ENCODE data around the gene PIEZO1. TPM values are rescaled to one million over a fixed set of nuclear protein-coding genes. Genes with fewer than 3 reads are reported as not detected.
A peak's percentile ranks its signal among the peaks of the same experiment; 100 is the strongest.

PIEZO1 gene
- total RNA-seq, 1 donor from 2014 or later = 238 TPM

DNA sequence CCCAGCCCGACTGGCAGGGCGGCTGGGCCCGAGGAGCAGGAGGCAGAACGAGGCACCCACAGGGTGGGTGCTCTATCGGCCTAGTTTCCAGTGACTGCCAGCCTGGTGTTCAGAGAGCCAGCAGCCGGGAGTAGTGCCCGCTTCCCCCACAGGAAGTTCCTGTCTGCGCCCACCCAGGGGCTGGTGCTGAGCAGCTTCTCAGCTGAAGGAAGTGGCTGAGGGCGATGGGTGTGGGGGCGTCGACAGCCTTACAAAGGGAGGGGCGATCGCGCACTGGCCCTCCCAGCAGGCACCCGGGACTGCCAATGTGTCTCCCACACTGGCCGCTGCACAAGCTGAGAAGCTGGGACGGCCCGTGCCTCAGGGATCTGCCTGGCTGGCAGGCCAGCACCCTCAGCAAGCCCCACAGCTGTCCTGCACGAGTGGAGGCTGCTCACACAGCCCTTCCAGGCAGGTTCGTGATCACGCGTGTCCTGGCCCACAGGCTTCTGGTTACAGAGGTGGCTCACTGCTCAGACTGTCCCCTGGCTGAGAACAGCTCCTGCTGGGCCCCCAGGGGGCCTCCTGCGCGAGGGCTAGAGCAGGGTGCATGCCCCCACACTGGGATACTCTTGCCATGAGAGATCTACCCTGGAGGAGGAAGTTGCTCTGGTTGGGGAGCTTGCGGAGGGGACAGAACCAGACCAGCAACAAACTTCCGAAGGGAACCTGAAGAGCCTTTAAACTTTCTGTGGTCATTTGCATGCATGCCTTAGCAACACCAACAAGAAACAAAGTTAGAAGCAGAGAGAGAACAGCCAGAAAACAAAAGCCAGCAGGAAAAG, 81.3 kb downstream of the PIEZO1 start:
- DNase-seq (ENCODE audit: low read depth in 2 of 2) = peak in 1 of 2 donors; percentile 45

DNA sequence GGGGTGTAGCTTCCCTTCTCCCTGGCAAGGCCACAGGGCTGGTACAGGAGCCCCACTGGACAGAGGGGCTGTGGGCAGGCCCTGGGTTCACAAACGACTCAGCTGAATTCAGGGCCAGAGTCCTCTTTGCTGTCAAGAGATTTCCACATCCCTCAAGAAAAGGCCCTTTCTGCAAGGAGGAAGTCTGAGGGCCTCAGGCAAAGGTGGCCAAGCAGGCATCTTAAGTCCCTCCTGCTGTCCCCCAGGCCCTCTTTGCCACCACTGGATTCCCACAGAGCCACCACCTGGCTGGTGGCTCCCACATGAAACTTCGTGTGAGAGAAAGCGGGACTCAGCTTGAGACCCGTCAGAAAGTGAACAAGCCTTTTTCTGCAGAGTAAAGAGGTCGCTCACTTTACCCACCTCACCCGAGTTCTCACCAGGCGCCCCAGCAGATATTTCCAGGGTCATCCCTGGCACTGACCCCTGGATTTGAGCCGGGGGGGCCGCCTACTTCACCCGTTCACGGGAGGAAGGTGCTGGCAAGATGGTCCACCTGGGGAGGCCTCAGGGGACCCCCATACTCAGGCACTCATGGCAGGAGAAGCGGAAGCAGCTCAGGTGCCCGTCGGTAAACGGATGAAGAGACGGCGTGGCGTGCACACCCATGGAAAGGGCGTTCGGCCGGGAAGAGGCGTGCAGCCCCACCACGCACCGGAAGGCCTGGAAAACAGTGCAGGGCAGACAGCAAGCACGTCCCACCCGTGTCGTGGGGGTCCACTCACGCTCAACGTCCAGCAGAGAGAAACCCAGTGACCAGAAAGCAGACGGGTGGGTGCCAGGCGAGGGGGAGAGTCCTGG, 82.4 kb downstream of the PIEZO1 start:
- no peak for DNase-seq (ENCODE audit: low read depth in 2 of 2)

DNA sequence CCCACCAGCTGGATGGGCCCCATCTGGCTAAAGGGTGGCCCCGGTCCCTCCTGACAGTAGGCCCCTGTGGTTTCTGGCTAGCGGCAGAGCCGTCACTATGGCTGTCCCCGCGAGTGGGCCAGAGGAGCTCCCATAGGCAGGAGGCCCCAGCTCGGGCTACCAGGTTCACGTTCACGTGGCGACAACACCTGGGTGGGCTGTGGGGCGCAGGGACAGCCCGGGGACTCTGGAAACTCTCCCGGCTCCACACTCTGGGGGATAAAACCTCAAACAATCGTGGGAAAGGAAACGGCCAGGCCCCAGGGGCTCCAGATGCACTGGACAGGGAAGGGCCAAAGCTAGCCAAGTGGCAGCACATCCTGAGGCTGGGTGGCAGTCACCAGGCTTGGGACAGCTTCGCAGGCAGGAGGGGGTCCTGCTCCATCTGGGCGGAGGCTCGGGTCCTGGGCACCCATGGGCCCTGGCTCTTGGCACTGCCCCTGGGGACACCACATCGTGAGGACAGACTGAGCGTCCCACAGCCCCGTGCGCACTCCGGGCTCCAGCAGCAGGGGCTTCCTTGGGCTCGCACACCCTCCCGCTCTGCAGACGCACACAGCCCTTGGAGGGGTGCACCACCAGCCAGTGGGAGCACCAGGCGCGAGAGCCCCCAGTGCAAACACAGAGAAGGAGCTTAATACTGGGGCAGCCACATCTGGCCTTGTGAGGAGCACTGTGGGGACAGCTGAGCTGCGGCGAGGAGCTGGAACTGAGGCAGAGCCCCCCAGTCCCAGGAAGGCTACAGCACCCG, 83.2 kb downstream of the PIEZO1 start:
- DNase-seq (ENCODE audit: low read depth in 2 of 2) = peak in 1 of 2 donors; percentile 39

DNA sequence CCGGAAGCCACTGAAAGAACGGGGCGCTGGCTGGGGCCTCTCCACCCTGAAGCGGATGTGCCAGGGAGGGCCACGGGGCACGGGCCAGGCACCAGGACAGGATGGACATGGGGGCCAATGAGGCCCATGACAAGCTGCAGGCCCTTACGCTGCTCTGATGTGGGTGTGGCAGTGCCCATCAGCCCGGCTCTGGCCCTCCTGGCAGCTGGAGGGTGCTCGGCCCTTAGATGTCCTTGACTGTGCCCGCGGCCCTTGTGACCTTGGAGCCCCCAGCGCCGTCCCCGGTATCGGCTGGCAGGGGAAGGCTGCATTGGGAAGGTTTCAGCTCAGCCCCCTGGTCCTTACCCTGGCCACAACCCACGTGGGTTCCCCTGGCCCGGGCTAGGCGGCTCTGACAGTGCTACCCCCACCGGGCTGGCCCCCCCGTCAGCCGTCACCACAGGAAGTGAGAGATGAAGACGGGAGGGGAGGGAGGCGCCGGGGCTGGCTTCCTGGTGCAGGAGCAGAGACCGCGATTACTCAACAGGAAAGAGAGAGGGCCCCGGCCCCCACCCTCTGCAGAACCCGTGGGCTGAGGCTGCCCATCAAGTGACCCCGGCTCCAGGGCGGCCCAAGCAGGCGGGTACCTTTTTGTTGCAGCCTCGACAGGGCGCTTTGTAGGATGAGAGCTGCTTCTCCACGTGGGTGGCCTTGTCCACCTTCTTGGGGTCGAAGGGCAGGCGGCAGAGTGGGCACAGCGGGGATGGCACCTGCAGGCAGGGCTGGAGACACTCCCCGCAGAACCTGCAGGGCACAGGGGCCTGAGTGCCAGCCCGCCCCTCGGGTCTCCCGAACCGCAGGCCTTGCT, 84.2 kb downstream of the PIEZO1 start:
- DNase-seq (ENCODE audit: low read depth in 2 of 2) = peak; percentile 87 to 97

DNA sequence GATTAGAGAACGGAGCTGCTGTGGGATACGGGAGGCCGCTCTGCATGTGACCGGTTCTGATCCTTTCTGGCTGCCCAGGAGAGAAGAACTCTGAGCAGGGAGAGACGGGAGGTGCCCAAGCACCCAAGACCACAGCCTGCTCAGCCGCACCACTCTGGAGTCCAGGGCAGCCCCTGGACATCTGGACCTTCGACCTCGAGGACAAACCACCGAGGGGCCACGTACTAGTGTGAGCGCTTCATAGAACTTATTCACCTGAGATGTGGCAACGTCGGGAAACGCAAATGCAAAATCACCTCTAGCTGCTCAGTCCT, 84.7 kb downstream of the PIEZO1 start:
- no peak for DNase-seq (ENCODE audit: low read depth in 2 of 2)

DNA sequence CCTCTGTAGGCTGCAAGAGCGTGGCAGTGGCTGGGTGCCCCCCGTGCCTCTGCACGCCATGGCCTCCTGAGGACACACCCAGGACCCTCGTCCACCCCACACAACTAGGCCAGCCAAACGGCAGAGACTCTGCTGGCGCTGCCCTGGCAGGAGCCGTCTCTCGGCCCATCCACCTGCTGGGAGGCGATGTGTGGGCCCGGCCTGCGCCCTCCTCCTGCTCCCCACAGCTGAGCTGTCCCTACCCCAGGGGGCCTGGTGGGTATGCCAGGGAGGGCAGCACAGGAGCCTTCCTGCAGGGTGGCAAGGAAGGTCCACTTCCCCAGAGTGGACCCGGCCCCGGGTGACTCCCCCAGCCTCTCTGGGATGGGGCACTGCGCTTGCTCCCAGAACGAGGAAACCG, 85.8 kb downstream of the PIEZO1 start:
- no peak for DNase-seq (ENCODE audit: low read depth in 2 of 2)

DNA sequence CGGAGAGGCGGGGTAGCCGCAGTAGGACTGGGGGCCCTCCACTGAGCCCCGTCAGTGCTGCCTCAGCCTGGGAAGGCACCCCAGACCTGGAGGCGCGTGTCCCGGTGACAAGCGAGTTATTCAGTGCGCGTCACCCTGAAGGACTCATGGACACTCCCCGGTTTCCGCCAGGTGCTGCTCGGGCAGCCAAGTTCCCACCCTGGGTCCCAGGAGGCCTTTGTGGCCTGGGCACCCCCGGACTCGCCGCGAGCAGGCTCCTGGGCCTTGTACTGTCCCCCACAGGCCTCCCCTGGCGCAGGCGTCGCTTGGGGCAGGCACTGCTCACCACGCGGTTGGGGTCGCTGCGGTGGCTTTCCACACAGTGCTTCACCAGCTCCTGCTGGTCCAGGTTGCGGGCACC, 86.4 kb downstream of the PIEZO1 start:
- no peak for DNase-seq (ENCODE audit: low read depth in 2 of 2)

DNA sequence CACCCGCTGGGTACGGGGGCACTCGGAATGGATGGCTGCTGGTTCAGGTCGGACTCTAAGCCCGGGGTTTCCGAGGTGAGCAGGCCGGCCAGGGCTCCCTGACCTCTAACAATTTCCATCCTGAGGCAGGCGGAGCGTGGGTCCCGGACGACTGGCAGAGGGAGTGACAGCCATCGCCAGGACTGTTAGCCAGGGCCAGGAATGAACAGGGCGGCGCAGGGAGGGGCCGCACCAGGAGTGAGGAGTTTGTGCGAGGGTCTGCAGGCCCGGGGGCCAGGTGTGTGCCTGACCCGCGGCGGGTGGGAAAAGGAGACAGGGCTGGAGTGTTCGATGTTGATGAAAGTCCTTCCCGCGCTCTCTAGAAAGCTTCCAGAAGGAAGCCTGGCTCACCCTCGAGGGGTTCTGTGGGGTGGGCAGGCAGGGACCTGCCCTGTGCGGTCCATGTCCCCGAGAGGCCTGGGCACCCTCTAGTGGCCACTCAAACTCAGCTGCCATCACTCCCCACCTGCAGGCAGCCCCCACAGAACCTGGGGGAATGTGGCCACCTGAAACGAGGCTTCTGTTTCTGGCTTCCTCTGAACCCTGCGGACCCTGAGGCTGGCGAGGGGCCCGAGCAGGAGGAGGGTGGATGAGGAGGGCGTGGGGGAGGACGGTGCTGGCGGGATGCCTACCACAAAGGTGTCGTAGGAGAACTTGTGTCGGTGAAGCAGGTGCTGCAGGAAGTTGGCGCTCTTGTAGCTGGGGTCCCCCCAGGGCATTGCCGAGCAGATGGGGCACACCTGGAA, 87.0 kb downstream of the PIEZO1 start:
- peak in 1 of 2 donors; percentile 33 for DNase-seq (ENCODE audit: low read depth in 2 of 2)

DNA sequence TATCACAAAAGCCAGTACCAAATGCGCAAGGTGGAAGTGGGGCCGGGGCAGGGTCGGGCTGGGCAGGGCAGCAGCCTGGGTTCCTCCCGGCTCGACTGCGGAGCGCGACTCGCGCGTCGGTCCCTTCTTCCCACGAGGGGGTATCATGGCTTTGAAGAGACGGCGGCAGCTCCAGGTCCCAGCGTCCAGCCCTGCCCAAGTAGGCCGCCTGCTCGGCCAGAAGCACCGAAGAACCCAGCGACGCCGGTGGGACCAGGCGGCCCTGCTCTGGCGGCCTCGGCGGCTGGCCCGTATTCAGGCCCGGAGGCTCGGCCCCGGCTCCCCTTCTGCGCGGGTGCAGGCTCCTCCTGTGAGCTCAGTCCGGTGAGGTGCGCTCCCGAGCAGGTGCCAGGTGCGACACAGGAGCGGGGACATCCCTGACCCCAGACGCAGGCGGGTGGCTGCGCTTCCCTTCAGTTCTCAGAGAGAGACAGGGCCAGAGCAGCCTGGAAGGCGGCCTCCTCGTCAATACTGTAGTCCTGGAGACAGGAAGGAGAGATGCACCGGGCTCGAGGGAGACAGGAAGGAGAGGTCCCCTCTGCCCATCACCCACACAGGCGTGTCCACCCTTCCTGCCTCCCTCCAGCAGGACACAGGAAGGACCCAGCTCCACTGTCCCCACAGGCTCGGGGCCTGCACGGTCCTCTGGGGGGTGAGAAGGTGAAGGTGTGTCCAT, 87.7 kb downstream of the PIEZO1 start:
- no peak for DNase-seq (ENCODE audit: low read depth in 2 of 2)

DNA sequence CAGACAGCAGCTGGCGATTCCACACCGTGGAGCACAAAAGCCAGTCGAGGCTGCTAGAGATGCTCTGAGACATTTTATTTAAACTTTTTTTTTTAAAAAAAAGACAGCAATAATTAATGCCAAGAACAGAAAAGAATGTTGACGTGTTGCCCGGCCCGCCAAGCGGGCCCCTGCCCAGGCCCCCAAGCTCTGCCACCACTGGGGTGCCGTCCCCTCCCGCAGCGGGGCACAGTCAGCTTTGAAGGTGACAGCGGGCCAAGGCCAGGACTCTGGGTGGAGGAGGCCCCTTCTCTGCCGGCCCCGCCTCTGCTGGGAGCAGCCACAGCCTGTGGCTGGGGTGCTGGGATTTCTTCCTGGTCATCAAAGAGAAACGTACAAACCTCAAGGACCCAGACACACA, 88.6 kb downstream of the PIEZO1 start:
- no peak for DNase-seq (ENCODE audit: low read depth in 2 of 2)

DNA sequence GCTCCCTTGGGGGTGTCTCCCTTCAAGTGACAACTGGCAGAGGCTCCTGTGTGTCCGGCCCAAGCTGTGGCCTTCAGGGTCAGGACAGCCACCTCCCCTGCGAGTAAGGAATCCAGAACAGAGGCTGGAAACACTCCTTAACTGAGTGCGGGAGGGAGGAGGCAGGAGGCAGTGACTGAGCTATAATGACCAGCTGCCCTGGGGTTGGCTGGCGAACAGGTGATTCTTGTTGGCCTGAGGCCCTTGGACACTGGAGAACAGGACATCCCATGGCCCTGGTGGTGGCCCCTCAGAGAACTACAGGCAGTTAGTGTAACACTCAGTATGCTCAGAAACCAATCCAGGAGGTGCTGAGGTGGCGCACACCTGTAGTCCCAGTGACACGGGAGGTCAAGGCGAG, 89.3 kb downstream of the PIEZO1 start:
- DNase-seq (ENCODE audit: low read depth in 2 of 2) = no peak

DNA sequence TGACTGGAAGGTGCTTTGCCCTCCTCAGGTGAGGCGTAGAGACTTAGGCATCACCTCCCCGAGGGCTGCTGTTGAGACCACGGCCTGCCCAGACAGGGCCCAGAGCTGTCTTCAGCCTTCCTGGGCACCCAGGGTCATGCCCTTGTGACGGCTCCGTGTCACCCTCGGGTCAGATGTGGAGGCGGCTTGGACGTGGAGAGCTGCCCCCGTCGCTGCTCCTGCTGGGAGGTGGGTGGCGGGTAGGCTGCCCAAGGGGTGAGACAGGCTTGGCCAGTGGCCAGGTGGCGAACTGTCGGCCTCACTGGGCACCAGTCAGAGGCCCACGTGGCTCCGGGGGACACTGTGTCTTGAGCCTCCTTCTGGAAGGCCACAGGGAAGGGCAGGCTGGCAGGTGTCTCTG, 89.8 kb downstream of the PIEZO1 start:
- no peak for DNase-seq (ENCODE audit: low read depth in 2 of 2)

DNA sequence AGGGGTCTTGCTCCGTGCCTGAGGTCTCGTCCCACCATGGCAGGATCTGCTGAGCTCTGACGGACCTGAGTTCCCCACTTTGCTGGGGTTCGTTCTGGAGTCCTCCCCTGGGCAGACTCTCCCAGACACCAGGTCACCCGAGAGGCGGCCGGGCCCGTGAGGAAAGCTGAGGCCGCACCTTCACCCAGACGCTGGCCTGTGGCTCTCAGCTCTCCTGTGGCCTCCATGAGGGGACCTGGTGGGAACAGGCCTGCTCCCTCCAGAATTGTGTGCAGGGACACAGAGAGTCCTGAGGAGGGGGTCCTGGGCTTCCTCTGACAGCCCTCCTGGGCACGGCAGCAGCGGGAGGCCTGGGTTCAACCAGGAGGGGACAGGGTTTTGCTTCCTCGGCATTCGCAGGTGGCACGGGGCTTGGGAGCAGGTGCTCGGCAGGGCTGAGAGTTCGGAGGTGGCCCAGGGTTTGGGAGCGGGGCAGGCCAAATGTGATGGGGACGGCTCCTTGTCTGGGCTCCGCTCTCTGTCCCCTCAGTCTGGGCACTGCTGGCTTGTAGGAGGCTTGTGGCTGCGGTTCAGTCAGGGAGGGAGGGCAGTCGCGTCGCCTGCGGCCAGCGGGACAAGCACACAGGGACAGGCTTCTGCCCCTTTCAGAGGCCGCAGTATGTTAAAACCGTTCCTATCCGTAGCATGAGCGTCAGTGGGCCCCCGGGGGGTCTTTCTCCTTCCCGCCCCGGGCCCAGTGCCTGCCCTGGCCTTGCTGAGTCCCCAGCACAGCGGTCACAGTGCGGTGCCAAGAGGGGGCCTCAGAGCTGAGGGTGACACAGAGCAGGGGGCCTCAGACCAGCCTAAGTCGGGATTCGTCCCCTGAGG, 90.6 kb downstream of the PIEZO1 start:
- no peak for DNase-seq (ENCODE audit: low read depth in 2 of 2)

DNA sequence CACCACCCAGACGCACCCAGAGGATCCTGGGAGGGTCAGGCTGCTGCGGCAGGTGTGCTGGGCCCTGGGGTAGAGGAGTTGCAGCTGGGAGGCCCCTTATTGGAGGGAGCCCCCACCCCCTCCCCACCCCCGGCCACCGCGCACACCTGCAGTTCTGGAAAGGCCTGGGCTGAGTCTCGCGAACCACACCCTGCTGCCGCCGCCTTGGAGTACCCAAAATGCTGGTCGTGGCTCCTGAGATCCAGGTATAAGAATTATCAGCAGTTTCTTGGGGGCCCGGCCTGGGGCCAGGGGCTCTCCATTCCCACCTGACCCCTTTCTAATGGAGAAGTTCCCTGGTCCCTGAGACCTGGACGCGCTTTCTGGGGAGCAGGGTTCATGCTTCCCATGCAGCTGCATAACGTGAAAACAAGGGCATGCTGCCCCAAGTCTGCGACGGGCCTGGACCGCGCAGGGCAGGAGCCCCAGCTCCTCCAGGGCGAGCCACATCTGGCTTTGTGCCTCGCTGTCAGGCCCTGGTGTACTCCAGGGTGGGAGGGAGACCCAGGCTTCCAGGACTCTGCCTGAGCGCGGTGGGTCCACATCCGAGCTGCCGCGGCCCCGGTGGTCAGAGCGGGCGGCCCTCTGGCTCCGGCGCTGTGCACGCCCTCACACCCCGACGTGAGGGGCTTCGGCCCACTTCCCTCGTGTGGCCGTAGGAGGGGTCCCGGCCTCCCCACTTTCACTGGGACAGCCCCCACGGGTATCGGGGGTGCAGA, 91.4 kb downstream of the PIEZO1 start:
- DNase-seq (ENCODE audit: low read depth in 2 of 2) = no peak

DNA sequence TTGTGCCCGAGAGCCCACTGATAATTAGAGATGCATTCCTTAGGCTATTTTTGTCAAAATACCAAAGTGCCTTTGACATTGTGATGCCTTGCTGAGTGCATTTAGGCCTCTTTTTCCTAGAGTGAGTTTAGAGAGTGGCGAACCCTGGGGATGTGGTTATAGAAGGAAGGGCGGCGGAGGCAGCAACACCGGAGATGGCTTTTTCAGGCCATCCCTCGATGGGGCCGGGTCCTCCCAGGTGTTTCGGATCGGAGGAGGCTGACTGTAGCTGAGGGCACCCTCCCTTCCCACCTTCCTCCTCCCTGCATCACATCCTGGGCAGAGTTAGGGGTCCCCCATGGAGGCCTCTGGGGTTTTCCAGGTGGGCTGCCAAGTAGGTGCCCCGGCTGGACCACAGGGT, 92.2 kb downstream of the PIEZO1 start:
- DNase-seq (ENCODE audit: low read depth in 2 of 2) = no peak

DNA sequence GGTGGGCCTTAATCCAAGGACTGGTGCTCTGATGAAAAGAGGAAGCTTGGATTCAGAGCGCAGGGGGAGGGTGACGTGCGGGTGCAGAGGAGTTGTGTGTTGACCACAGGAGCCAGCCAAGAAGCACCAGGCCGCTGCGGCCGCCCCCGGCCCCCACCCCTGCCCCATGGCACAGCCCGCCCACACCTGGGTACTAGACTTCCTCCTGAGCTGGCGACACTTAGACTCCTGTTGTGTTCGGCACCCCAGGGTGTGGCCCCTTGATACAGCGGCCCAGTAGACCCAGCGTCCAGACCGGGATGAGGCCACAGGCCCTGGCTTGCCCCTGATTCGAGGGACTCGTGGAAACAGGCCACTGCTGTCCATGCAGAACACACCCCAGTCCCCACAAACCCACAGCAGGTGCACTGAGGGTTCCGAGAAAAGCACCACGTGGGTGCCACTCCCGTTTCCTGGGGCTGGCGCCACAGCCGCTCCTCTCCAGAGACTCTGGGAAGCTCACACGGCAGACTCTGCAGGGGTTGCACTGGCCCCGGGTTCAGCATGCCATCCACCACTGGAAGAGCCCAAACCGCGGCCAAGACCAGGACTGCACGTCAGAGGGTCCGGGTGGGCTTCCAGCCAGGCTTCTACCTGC, 93.0 kb downstream of the PIEZO1 start:
- DNase-seq (ENCODE audit: low read depth in 2 of 2) = no peak

DNA sequence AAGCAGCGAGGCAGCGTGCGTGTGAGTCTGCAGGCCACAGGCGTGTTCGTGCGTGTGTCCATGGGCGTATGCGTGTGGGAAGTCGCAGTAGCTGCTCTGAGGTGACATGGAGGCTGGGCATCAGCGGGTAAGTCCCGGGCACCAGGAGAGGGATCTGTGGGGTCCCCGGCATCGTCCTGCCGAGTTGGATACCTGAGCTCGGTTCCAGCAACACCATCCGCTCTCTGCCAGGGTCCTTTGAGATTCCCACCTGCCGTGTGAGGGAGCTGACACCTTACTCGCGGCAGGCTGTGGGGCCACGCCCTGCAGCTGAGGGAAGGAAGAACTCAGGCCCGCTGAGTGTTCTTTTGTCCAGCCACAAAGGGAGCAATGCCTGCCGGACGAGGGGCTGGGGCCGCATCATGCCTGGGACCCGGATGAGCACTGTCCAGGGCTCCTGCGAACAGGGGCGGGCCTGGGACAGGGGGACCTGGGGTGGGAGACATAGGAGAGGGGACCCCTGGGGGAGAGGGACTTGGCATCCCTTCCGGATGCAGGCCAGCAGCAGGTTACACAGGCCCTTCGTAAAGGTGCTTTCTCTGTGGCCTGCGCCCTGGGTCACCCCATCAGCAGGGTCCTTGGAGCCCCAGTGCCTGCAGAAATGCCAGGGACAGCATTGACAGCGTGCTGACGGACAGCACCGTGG, 93.7 kb downstream of the PIEZO1 start:
- DNase-seq (ENCODE audit: low read depth in 2 of 2) = no peak

All from dermis microvascular lymphatic vessel endothelial cell (primary cell).